Activated CD4-positive, CD25-positive, alpha-beta regulatory T cell (primary cell): ENCODE data around the gene SLC6A6.

ENCODE experiments used
- DNase-seq, 4 experiments: peaks; one replicate each; lab custom pipeline; 2025; lab: John Stamatoyannopoulos, UW

SLC6A6 gene

GRCh38 chr3:14372587-14372986 lies 29.8 kb upstream of the SLC6A6 start:
- no peak for DNase-seq

- no peak for DNase-seq
Measured at GRCh38 chr3:14373753-14374376, 28.5 kb upstream of the SLC6A6 start.

GRCh38 chr3:14374444-14374883 lies 27.9 kb upstream of the SLC6A6 start:
- DNase-seq, result no peak

- DNase-seq, result no peak
Measured at GRCh38 chr3:14375192-14375591, 27.2 kb upstream of the SLC6A6 start.

GRCh38 chr3:14376348-14377043 lies 25.9 kb upstream of the SLC6A6 start:
- DNase-seq, result no peak

GRCh38 chr3:14377044-14377837 lies 25.2 kb upstream of the SLC6A6 start:
- DNase-seq, result no peak

GRCh38 chr3:14377838-14378169 lies 24.6 kb upstream of the SLC6A6 start:
- DNase-seq, result peak in 1 of 4 experiments; percentile 7

GRCh38 chr3:14378415-14378814 lies 24.0 kb upstream of the SLC6A6 start:
- no peak for DNase-seq

GRCh38 chr3:14379843-14380242 lies 22.6 kb upstream of the SLC6A6 start:
- DNase-seq, result no peak

- no peak for DNase-seq
Measured at GRCh38 chr3:14386254-14386653, 16.2 kb upstream of the SLC6A6 start.

GRCh38 chr3:14388201-14388600 lies 14.2 kb upstream of the SLC6A6 start:
- no peak for DNase-seq

- DNase-seq, result no peak
Measured at GRCh38 chr3:14389166-14389606, 13.2 kb upstream of the SLC6A6 start.

GRCh38 chr3:14389716-14390115 lies 12.7 kb upstream of the SLC6A6 start:
- no peak for DNase-seq

- DNase-seq, result no peak
Measured at GRCh38 chr3:14391033-14391432, 11.4 kb upstream of the SLC6A6 start.

GRCh38 chr3:14392231-14392630 lies 10.2 kb upstream of the SLC6A6 start:
- DNase-seq, result no peak

- DNase-seq, result no peak
Measured at GRCh38 chr3:14392803-14393319, 9.5 kb upstream of the SLC6A6 start.

GRCh38 chr3:14393440-14394106 lies 8.8 kb upstream of the SLC6A6 start:
- no peak for DNase-seq

GRCh38 chr3:14396031-14396692 lies 6.2 kb upstream of the SLC6A6 start:
- DNase-seq, result no peak

- no peak for DNase-seq
Measured at GRCh38 chr3:14397046-14397445, 5.4 kb upstream of the SLC6A6 start.

- no peak for DNase-seq
Measured at GRCh38 chr3:14397531-14397930, 4.9 kb upstream of the SLC6A6 start.

GRCh38 chr3:14397940-14398796 lies 4.2 kb upstream of the SLC6A6 start:
- no peak for DNase-seq
